ENCODE measurements around the gene CUX1.

DNA sequence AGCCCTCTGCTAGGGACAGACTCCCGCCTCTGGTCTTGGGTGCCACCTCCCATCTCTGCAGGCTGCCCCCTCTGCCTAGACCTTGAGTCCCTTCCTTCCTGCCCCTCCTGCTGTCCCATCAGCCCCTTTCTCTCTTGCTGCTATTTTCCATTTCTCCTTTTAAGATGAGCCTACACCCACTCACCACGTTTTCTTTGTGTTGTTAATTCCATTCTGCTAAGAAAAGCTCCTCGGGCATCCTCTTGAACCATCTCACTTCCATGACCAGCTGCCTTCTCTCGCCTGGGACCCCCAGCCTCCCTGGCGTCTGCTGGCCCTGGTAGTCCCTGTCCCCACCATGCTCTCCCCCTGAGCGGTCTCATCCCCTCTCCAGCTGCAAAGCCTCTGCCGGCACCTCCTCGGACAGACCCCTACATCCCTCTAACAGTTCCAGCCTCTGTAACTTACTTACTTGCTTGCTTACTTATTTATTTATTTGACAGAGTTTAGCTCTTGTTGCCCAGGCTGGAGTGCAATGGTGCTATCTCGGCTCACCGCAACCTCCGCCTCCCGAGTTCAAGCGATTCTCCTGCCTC is 373.4 kb downstream of the CUX1 start:
- TF ChIP-seq, protein P1, sequence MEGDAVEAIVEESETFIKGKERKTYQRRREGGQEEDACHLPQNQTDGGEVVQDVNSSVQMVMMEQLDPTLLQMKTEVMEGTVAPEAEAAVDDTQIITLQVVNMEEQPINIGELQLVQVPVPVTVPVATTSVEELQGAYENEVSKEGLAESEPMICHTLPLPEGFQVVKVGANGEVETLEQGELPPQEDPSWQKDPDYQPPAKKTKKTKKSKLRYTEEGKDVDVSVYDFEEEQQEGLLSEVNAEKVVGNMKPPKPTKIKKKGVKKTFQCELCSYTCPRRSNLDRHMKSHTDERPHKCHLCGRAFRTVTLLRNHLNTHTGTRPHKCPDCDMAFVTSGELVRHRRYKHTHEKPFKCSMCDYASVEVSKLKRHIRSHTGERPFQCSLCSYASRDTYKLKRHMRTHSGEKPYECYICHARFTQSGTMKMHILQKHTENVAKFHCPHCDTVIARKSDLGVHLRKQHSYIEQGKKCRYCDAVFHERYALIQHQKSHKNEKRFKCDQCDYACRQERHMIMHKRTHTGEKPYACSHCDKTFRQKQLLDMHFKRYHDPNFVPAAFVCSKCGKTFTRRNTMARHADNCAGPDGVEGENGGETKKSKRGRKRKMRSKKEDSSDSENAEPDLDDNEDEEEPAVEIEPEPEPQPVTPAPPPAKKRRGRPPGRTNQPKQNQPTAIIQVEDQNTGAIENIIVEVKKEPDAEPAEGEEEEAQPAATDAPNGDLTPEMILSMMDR (IDR thresholded peaks at IDR 0.05; ENCODE audit: borderline replicate concordance, extremely low read depth, low read length, poor library complexity, severe bottlenecking), result no peak
- TF ChIP-seq EZH2 (IDR thresholded peaks at IDR 0.05; ENCODE audit: borderline replicate concordance, low read depth, low read length, severe bottlenecking), result no peak
